Stimulated activated CD8-positive, alpha-beta memory T cell treated with anti-CD3 and anti-CD28 coated beads, Interleukin-15, amount 100 ng/mL, for 1 hour (primary cell): ENCODE measurements around the gene SLC41A3.
"Not testable (repeated sequence)": the region's sequence is repeated elsewhere in the genome, so short reads cannot be mapped to it uniquely, and the experiment has no call there.

Source experiments
- DNase-seq: peaks from one replicate; pipeline ENCODE4 v3.0.0-alpha.2; 2020; ENCODE audit warnings: low read depth

Gene SLC41A3

DNA sequence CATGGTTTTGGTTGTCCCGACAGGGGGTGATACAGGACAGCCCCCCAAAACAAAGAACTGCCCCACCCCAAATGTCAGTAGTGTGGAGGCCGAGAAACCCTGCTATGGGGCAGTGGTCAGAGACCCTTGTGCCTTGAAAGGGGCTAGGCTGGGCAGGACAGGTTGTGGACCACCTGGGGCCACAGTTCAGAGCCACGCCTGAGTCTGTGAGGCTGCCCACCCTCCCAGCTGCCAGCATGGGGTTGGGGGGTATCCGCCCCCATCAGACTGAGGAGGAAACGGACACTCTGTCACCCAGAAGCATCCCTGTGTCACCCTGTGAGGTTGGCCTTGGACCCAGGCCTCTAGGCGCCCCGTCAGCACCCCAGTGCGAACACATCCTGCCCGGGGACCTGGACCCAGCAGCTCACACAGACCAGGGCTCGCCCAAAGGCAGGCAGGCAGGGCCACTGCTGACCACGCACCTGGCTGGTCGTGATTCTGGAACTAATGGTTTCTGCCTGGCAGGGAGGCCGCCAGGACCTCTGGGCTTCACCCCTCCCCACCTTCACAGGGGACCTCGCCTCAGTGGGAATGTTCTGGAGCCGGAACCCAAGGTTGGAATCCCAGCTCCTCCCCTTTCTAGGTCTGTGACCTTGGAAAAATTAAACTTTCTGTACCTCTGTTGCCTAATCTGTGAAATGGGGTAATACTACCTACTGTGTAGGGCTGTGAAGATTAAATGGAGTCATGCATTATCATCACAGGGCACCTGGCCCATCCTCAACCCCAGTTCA, 1.4 kb downstream of the SLC41A3 start:
- DNase-seq, result no peak

DNA sequence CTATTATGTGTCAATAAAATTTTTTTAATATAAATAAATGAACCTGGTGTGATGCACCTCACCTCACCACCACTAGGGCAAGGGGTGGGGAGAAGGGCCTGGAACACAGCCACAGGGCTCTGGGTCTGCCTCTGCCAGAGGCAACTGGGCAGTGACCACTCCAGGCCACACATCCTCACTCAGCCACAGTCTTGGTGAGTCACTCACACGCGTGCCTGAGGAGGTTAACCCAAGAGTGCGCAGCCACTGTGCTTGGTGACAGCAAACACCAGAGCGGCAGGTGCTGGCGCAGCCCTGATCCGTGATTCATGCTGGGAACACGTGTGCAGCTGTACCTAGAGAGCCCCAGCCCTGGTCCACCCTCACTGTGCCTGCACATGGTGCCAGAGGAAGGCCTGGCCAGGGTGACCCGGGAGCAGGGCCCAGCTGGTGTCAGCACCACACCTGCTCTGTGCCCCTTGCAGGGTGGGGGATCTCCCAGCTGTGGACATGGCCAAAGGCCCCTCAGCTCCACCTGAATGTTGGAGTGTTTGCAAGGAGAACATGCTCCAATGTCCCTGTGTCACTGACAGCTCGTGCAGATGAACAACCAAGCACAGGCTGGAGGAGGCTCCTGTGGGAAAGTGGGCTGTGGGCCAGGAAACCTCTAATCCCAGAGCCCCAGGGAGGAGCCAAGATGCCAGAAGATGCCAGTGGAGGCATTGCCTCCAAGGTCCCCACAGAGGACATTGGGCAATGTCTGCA, 2.1 kb downstream of the SLC41A3 start:
- no peak for DNase-seq

DNA sequence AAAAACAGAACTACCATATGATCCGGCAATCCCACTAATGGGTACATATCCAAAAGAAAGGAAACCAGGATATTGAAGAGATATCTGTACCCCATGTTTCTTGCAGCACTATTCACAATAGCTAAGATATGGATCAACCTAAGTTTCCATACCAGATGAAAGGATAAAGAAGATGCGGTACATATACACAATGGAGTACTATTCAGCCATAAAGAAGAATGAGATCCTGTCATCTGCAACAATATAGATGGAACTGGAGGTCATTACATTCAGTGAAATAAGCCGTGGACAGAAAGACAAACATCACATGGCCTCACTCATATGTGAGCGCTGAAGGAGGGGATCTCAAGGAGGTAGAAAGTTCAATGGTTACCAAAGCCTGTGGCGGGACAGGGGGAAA, 3.0 kb downstream of the SLC41A3 start:
- no peak for DNase-seq

DNA sequence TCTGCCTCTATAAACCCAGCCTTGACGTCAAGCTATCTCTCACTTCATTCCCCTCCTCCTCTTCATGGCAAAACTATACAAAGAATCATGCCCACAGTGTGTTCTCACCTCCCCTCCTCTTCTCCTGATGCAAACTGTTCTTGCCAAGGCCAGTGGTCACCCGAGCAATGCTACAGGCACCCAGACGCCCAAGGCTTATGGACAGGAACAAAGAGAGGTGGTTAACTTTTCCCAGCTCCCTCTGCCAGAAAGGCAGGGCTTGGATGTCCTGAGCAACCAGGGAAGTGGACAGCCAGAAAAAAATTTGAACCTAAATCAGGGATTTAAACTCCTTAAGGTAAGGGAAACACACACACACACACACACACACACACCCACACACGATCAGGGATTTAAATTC, 5.1 kb downstream of the SLC41A3 start:
- DNase-seq, result no peak

DNA sequence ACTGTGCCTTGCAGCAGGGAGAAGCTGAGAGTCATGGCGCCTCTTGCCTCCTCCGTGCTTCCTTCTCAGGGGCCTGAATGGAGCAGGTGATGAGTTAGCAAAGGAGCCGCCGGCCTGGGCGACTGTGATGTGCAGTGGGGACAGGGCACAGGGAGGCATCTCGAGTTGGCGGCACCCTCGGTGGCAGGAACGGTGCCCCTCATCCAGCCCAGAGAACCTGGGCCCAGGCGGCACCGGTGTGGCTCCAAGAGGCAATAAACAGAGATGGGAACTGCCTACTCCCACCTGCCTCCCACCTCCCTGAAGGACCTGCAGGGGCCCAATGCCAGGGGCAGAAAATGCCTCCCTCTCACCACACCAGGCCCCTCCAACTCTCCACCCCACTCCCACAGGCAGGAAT, 6.2 kb downstream of the SLC41A3 start:
- no peak for DNase-seq

DNA sequence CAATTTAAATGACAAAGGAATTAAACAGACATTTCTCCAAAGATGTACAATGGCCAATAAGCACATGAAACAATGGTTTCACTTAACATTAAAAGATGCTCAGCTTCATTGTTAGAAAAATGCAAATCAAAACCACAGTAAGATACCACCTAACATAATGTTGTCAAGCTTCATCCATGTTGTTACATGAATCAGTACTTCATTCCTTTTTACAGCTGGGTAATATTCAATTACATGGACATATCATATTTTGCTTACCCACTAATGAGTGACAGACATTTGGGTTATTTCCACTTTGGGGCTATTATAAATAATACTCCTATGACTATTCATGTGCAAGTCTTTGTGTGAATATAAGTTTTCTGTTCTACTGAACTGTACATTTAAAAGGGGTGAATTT, 7.8 kb downstream of the SLC41A3 start:
- no peak for DNase-seq

DNA sequence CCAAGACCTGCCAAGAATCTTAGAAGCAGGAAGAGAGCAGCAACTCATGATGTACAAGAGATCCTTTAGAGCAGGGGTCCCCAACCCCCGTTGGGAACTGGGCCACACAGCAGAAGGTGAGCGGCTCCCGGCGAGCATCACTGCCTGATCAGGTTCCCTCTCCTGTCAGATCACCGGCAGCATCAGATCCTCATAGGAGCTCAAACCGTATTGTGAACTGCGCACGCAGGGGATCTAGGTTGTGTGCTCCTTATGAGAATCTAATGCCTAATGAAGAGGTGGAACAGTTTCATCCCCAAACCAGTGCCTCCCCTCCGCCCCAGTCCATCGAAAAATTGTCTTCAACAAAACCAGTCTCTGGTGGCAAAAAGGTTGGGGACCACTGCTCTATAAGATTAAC, 13.8 kb downstream of the SLC41A3 start:
- no peak for DNase-seq

DNA sequence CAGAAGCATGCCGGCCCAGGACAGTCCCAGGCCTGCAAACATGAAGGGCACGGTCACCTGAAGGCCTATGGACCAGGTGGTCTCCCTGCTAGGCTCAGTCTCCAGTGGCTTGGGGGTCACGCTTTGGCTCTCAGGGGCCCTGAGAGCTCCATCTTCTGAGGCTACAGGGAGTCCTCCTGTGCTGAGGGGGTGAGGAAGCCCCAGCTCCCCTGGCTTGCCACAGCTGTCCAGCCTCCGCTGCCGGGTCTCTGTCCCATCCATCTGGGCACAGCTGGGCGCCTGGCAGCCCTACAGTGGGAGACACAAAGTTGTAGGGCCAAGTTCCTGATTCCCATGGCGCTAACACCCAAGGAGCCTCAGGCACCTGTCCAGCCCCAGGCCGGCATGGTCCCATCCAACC, 16.0 kb downstream of the SLC41A3 start:
- no peak for DNase-seq

DNA sequence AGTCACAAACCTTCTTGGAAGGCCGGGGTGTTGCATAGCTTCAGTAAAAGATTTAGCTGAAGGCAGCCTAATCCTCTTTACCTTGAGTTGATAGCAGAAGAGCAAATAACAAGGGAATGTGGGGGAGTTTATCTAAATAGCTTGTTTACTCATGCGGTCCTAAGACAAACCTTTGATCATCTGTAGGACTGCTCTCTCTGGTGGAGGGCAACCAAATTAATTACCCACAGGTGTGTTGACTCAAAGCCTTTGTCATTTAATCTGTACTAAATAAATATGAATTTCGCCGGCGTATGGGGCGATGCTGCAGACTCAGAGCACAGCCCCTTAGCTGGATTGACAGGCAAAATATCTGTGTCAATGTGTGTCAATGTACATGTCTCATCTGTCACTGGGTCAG, 17.2 kb downstream of the SLC41A3 start:
- DNase-seq, result not testable (repeated sequence)

DNA sequence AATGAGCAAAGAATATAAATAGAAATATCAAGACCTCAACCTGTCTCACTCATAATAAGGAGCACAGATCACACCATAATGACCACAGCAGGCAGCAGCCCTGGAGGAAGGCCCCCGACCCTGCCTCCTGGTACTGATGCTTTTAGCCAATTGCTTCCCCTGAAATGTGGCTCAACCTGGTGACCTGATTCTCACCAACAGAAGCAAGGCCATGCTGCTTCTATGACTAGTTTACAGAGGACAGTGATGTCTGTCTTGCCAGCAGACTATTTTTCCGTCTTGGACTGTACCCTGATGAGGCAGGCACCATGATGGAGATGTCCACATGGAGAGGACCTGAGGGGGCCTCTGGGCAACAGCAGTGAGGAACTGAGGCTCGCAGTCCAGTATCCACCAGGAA, 18.0 kb downstream of the SLC41A3 start:
- no peak for DNase-seq

DNA sequence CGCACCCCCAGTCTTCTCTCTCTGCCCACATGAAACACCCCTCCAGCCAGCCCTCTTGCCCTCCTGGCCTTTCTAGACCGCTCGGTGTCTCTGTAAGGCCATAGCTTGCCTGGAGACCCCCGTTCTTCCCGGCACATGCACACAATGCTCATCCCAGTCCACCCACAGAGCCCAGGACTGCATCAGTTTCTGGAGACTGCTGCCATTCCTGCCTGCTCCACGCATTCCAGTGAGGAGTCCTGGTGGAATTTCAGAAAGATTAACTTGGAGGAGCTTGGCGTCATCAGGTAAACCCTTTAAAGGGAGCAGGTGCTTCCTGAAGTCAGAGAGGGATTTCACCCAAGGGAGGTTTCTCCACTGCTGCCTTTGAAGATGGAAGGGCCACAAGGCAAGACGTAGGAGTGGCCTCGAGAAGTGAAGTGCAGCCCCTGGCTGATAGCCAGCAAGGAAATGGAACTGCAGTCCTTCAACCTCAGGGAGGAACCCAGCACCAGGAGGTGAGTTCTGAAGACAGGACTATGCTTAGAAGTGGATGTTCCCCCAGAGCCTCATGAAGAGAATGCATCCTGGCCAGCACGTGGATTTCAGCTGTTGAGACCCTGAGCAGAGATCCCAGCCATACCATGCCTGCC, 19.2 kb downstream of the SLC41A3 start:
- DNase-seq, result no peak

DNA sequence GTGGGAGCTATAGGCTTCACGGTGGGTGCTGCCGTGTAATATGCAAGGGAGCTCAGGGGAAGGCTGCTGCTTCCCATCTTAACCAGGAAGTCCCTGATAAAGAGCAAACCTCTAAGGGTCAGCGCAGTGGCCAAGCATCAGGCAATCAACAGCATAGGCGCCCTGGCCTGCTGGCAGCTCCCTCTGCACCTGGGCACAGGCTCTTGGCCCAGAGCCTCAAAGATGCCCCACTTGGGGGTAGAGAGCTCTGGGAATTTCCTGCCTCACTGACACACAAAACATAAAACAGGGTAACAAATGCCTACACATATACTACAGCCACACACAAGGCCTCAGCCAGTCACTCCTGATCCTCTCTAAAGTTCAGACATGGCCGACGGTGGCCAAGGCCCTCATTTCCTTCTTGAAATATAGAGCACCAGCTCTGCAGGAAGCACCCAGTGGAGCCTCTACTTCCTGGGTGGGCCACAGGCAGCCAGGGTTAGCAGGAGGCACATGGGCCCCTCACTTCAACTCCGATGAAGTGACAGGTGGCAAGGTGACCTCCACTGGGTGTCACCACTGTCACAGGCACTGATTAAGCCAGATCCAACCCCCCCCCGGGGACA, 20.5 kb downstream of the SLC41A3 start:
- DNase-seq, result no peak

DNA sequence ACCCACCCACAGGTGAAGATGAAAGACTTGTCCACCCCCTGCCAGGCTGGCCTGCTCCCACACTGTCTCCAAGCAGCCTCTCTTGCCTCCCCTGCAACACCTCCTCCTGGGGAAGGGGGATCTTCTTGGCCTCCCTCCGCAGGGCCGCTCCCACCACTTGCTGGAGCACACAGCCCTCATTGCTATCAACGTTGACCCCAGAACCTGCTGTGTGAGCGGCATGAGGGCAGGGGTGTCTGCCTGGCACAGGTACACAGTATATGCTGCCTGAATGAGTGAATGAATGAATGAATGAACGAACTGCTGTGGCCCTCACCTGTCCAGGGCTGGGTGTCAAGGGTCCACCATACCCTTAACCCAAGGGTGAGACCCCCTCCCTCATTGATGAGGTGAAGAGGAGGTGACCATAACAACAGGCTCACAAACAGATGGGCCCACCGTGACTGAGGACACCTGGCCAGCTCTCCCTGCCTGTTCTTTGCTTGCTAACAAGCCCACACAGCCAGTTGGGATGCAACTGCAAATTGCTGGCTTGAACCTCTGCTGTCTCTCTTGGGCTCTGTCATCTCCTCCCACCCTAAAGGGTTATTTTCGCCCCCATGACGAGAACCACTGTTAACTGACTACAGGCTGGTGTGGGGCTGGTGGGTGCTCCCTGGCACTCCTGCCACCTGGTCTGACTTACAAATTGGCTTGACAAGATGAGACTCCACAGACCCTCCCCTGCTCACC, 22.5 kb downstream of the SLC41A3 start:
- no peak for DNase-seq

DNA sequence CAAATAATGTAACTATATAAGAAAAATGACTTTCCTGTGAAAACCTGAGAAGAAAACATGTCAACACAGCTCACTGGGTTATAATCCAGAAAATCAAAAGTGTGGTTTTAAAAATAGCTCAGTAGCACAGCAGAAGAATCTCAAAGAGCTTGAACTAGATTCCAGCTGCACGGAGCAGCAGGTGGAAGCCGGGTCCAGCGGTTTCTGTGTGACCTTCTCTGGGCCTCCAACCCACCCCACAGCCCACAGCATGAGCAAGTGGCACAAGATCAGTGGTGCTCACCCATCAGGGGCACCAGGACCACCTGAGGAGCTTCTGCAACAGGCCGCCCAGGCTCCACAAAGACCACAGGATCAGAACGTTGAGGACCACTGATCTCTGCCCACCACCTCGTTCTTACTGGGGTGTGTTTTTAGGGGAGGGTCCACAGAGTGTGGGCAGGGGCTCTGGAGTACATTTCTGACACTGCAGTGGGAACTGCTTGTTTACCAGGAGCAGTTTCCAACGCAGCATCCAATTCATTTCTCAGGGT, 23.2 kb downstream of the SLC41A3 start:
- no peak for DNase-seq

DNA sequence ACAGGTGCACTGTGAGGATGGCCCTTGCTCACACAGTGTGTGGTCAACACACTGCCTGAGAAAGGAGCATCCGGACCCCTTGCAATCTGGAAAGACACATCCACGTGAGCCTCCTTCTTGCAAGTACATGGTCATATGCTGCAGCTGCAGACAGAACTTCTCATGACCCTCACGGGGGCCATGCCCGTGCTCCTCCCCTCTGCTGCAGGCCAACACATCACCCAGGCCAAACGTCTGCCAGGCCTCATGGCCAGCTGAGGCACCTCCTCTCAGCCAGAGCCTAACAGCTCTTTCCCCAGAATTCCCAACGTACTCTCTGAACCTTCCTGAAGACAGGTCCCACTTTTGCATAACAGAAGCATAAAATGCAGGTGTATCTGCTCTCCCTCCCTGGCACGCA, 25.3 kb downstream of the SLC41A3 start:
- DNase-seq, result no peak

DNA sequence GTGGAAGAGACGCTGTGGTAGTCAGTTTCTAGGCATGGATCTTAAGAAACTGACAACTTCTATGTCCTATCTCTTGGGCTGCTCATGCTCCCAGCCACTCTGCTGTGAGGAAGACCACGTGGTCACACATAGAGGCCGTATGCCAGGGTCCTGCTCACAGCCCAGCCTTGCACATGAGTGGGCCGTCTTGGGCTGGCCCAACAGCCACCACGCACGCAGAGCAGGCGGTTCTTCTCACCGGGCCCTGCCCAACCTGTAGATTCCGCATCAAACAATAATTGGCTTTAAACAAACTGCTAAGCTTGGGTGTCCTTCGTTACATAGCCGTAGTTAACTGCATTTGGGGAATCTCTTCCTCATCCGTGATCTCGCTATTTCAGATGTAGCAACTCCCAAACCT, 26.0 kb downstream of the SLC41A3 start:
- DNase-seq, result no peak

DNA sequence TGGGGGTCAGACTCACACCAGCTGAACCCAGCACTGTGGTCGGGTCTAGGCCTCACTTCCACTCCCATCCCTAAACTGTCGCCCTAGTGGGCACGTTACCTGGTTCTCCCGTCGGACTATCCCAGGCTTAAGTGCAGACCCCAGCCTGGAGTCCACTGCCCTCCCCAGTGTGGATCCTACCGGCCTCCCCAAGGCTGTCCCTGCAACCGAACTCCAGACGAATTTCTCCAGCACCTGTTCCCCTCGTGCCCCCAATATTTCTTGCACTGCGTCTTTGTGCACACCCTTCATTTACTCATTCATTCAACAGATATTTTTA, 26.5 kb downstream of the SLC41A3 start:
- no peak for DNase-seq

DNA sequence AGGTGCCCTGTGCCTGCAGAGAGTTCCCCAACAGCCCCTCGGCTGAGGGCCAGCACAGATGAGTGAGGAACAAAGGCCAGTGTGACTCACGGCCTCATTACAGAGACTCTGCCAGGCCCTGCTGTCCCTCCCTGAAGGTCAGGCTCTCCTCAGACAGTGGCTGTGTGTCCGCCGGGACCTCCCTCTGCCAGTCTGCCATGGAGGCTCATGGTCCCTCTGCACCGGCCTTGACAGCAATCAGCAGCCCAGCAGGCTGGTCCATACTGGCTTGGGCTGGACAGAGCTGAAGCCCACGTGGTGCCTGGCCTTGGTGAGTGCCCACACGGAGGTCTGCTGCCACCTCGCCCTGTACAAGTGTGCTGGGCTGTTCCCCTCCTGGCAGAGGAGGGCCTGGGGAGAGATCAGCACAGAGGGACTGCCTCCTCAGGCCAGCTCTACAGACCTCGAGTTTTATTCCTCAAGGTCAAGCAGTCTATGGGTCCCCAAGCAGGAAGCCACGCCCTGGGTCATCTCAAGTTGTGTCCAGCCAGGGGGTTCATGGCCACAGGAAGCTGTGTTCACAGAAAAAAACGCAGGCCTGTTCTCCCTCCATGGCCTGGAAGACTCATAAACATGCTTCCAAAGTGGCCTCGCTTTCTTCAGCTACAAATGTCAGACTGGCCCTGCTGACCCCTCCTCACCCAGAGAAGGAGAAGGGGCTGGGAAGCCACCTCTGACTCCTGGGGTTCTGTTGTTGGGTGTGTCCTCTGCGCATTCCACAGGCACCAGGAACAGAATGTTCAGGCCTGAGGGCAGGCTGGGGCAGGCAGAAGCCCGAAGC, 27.0 kb downstream of the SLC41A3 start:
- DNase-seq, result no peak

DNA sequence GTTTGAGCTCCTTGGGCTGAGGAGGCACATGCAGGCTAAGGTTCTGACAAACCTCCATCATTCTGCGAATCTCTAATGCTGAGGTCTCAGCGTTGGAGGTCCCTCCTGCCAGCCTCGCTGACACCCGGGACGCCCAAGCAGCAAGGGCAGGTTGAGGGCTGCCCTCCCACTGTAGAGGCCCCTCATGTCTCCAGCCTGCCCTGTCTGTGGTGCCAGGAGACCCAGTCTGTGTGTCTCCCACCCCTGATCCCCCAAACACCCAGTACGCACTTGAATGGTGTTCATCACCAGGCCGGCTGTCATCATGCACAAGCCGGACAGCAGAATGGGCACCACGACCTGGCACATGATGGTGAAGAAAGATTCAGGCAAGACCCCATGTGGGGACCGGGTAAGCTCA, 27.8 kb downstream of the SLC41A3 start:
- no peak for DNase-seq

DNA sequence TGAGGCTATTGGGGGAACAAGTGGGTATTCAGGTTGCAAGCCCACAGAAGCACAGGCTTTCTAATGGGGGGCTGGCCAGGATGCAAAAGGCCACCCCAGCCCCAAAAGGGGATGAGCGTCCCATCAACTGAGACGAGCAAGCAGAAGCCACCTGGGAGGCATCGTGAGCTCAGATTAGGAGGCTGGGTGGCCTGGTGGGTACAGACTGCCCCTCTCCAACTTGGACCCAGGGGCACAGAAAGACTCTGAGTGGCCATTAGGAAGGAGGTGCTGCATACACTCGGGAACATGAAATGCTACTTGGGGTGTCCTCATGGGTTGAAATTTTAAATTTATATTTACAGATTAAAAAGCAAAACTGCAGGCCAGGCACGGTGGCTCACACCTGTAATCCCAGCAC, 29.1 kb downstream of the SLC41A3 start:
- DNase-seq, result no peak

DNA sequence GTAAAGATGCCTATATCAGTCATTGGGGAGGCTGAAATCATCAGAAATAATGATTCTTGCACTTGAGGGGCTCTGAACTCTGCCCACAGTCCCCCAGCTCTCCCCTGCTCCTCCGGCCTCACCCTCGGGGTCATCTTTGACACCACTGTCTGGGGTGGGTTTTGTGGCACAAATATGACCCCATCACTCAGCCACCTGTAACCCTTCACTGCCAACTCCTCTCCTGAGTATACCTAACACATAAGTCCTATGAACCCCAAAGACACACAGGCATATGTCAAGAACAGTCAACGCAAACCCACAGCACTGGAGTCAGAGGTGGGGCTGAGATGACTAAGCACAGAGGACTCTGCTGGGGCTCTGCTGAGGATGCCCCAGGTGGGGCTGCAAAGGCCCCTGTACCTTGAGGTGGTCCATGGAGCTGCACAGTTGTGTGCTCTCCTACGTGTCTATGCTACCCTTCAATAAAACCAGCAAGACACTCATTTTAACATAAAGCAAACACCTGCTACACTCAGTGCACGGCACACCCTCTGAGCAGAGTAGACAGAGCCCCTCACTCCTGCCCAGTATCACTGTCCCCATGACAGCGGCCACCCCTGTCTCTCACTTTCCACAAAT, 29.9 kb downstream of the SLC41A3 start:
- no peak for DNase-seq
